GM23338 (cell line): ENCODE results near the gene CCDC138. TPM values are rescaled to one million over a fixed set of nuclear protein-coding genes. Genes with fewer than 3 reads are reported as not detected.

Experiments used
- ATAC-seq: fragments of 200-7000 bp; cut with Tn5 transposase; 3 replicates; pipeline ENCODE4 v1.9.1; 2020
- DNase-seq: peaks from one replicate; pipeline ENCODE4 v3.0.0-alpha.2; 2015; ENCODE audit warnings: low spot score
- H2AFZ ChIP-seq: fragments of 200-600 bp; sonication (generic); 2 replicates; pipeline ENCODE4 v1.8.0; 2016; ENCODE audit warnings: antibody characterized with exemption, mild to moderate bottlenecking, moderate library complexity
- H3F3A ChIP-seq: fragments of 200-600 bp; sonication (generic); replicated peaks from 2 replicates; pipeline ENCODE4 v1.8.0; 2017; ENCODE audit warnings: antibody characterized with exemption, mixed run types, low read depth
- H3K27ac ChIP-seq: fragments of 200-600 bp; sonication (generic); 2 replicates; pipeline ENCODE4 v1.6.1; 2016; ENCODE audit warnings: low read depth
- H3K27me3 ChIP-seq: fragments of 200-600 bp; sonication (generic); 2 replicates; pipeline ENCODE4 v1.8.0; 2016; ENCODE audit warnings: mild to moderate bottlenecking, mixed run types, moderate library complexity; ENCODE audit not compliant: insufficient read depth
- H3K36me3 ChIP-seq: fragments of 200-600 bp; sonication (generic); 2 replicates; pipeline ENCODE4 v1.8.0; 2016; ENCODE audit warnings: mild to moderate bottlenecking; ENCODE audit not compliant: insufficient read depth
- H3K4me1 ChIP-seq: fragments of 200-600 bp; sonication (generic); 2 replicates; pipeline ENCODE4 v1.8.0; 2016; ENCODE audit warnings: mild to moderate bottlenecking, moderate library complexity; ENCODE audit not compliant: insufficient read depth
- H3K4me2 ChIP-seq: fragments of 200-600 bp; sonication (generic); 2 replicates; pipeline ENCODE4 v1.7.1; 2017; ENCODE audit warnings: mixed run types
- H3K4me3 ChIP-seq: fragments of 200-600 bp; sonication (generic); 2 replicates; pipeline ENCODE4 v1.6.1; 2016; ENCODE audit warnings: mixed run types
- H3K79me2 ChIP-seq: fragments of 200-600 bp; sonication (generic); replicated peaks from 2 replicates; pipeline ENCODE4 v1.8.0; 2017; ENCODE audit warnings: mild to moderate bottlenecking; ENCODE audit not compliant: insufficient read depth
- H3K9me2 ChIP-seq: fragments of 200-600 bp; sonication (generic); 2 replicates; pipeline ENCODE4 v1.8.0; 2017; ENCODE audit not compliant: insufficient read depth
- H4K20me1 ChIP-seq: fragments of 200-600 bp; sonication (generic); replicated peaks from 2 replicates; pipeline ENCODE4 v1.8.0; 2017; ENCODE audit warnings: mild to moderate bottlenecking; ENCODE audit not compliant: insufficient read depth
- H3K27ac Mint-ChIP-seq: 2 replicates; pipeline ENCODE4 v1.8.0; 2020; ENCODE audit warnings: inconsistent platforms, mild to moderate bottlenecking, moderate library complexity, mixed read lengths
- H3K27me3 Mint-ChIP-seq: 3 replicates; pipeline ENCODE4 v1.8.0; 2022; ENCODE audit warnings: low read depth, mild to moderate bottlenecking, moderate library complexity, mixed read lengths, inconsistent platforms; ENCODE audit not compliant: insufficient read depth, poor library complexity
- H3K36me3 Mint-ChIP-seq: 3 replicates; pipeline ENCODE4 v1.8.0; 2021; ENCODE audit warnings: low read depth, mild to moderate bottlenecking, inconsistent platforms, moderate library complexity, mixed read lengths
- H3K4me1 Mint-ChIP-seq: 3 replicates; pipeline ENCODE4 v1.8.0; 2020; ENCODE audit warnings: mild to moderate bottlenecking, inconsistent platforms, mixed read lengths
- H3K4me3 Mint-ChIP-seq: 3 replicates; pipeline ENCODE4 v1.8.0; 2021; ENCODE audit warnings: moderate library complexity, mild to moderate bottlenecking, inconsistent platforms, mixed read lengths
- H3K9me3 Mint-ChIP-seq: 3 replicates; pipeline ENCODE4 v1.8.0; 2020; ENCODE audit warnings: moderate library complexity, mild to moderate bottlenecking, inconsistent platforms, mixed read lengths
- CREB1 ChIP-seq: fragments of 250-450 bp; sonication (Bioruptor Pico); IDR thresholded peaks from 2 replicates; pipeline ENCODE4 v1.5.0; 2020; ENCODE audit warnings: low read depth, mild to moderate bottlenecking, moderate library complexity
- CTCF ChIP-seq, 2 experiments: fragments of 200-600 bp in 1 of 2; sonication (generic) in 1 of 2; conservative IDR thresholded peaks; 2 replicates each; pipeline versions ENCODE4 v1.5.1 to v1.6.1; 2016 to 2017; ENCODE audit warnings: antibody characterized with exemption in 2 of 2, low read depth in 2 of 2, mild to moderate bottlenecking in 2 of 2, moderate library complexity in 1 of 2
- ETS1 ChIP-seq: IDR thresholded peaks from 2 replicates; pipeline ENCODE4 v1.6.1; 2016; ENCODE audit warnings: antibody characterized with exemption
- EZH2phosphoT487 ChIP-seq: fragments of 200-600 bp; sonication (generic); IDR thresholded peaks from one replicate; pipeline ENCODE4 v1.8.1; 2018; ENCODE audit warnings: antibody characterized with exemption; ENCODE audit not compliant: unreplicated experiment
- JUNB ChIP-seq: IDR thresholded peaks from one replicate; pipeline ENCODE4 v1.6.1; 2016; ENCODE audit warnings: antibody characterized with exemption; ENCODE audit not compliant: unreplicated experiment
- POLR2AphosphoS5 ChIP-seq: IDR thresholded peaks from 2 replicates; pipeline ENCODE4 v1.6.1; 2016; ENCODE audit warnings: antibody characterized with exemption, low read depth
- STAT1 ChIP-seq: IDR thresholded peaks from one replicate; pipeline ENCODE4 v1.6.1; 2016; ENCODE audit warnings: antibody characterized with exemption; ENCODE audit not compliant: unreplicated experiment
- ZNF331 ChIP-seq: fragments of 250-450 bp; sonication (Bioruptor Pico); IDR thresholded peaks from 2 replicates; pipeline ENCODE4 v1.5.0; 2020; ENCODE audit warnings: low read depth, mild to moderate bottlenecking, moderate library complexity
- ZNF462 ChIP-seq: fragments of 250-450 bp; sonication (Bioruptor Pico); IDR thresholded peaks from 2 replicates; pipeline ENCODE4 v1.5.0; 2020; ENCODE audit warnings: mild to moderate bottlenecking, moderate library complexity
- polyA plus RNA-seq: library from polyadenylated mRNA; unstranded; fragments of >200 nt; fragmentation: Nextera tagmentation; extraction: Ambion mirVana; gene quantifications from 2 replicates; pipeline ENCODE4 v1.2.1, GENCODE V29; 2016
- total RNA-seq: library from RNA; depleted of rRNA; stranded (reverse); fragments of >200 nt; shearing (Covaris generic); gene quantifications from 2 replicates; pipeline ENCODE4 v1.2.3, GENCODE V29; 2014

Gene CCDC138
- total and polyA plus RNA-seq, 2 experiments from 2014 or later: 30.8 to 31.6 TPM

GRCh38 chr2:108855194-108855593 is 68.6 kb downstream of the CCDC138 start:
- DNase-seq (peak; percentile 5), ATAC-seq (no peak)
- H3K4me1 Mint-ChIP-seq: no peaks in the 10 kb centered on the region
- peaks cover 33% of the 10 kb centered on the region for H3K36me3 Mint-ChIP-seq
- Histone ChIP-seq H3K4me3 (no peak overlapping the region), H3K4me1 (no peaks in the 10 kb centered on the region), H3K79me2 (peaks cover 3% of the 10 kb centered on the region; the same call in 1 of the 2 replicates), H3K27ac (no peak overlapping the region), H3K36me3 (peaks cover 7% of the 10 kb centered on the region), H2AFZ (no peak overlapping the region), H3K27me3 (no peaks in the 10 kb centered on the region), H3K9me2 (no peaks in the 10 kb centered on the region), H3F3A (no peaks in the 10 kb centered on the region), H3K4me2 (no peak overlapping the region), H4K20me1 (no peaks in the 10 kb centered on the region)
- H3K4me3 Mint-ChIP-seq: no peak overlapping the region
- no peaks in the 10 kb centered on the region for H3K27me3 Mint-ChIP-seq
- no peak for TF ChIP-seq EZH2phosphoT487
- TF ChIP-seq STAT1: no peak
- TF ChIP-seq CREB1: no peak
- TF ChIP-seq CTCF (conservative IDR thresholded peaks at IDR 0.05; ENCODE audit: low read depth in 2 of 2): peak in 1 of 2 experiments; percentile 35; a peak in 1 of 4 replicates
- TF ChIP-seq POLR2AphosphoS5: no peak
- no peak for TF ChIP-seq ZNF331
- TF ChIP-seq ETS1: no peak
- no peak overlapping the region for H3K27ac Mint-ChIP-seq
- no peaks in the 10 kb centered on the region for H3K9me3 Mint-ChIP-seq

- Mint-ChIP-seq H3K9me3 (no peaks in the 10 kb centered on the region), H3K27me3 (no peaks in the 10 kb centered on the region), H3K4me3 (no peak overlapping the region), H3K27ac (no peak overlapping the region), H3K36me3 (peaks cover 3% of the 10 kb centered on the region; the same call in 2 of the 3 replicates), H3K4me1 (no peaks in the 10 kb centered on the region)
- Histone ChIP-seq H3K4me2 (no peak overlapping the region), H3K27ac (no peak overlapping the region), H3K4me1 (no peaks in the 10 kb centered on the region), H3K36me3 (no peaks in the 10 kb centered on the region), H3F3A (no peaks in the 10 kb centered on the region), H4K20me1 (no peaks in the 10 kb centered on the region), H3K4me3 (no peak overlapping the region), H3K27me3 (no peaks in the 10 kb centered on the region), H2AFZ (no peak overlapping the region), H3K79me2 (peaks cover 7% of the 10 kb centered on the region; the same call in 1 of the 2 replicates), H3K9me2 (no peaks in the 10 kb centered on the region)
- DNase-seq (no peak), ATAC-seq (no peak)
- TF ChIP-seq JUNB (no peak), ZNF462 (CRISPR knock-in tag) (no peak), ZNF331 (no peak), STAT1 (no peak), ETS1 (no peak), CTCF (conservative IDR thresholded peaks at IDR 0.05; ENCODE audit: low read depth in 2 of 2) (no peak)
Measured at GRCh38 chr2:108858894-108859293, 72.3 kb downstream of the CCDC138 start.
